Erythroblast (primary cell): Measurements from ENCODE around the gene KRTAP9-4.
"Not testable (repeated sequence)": the region's sequence is repeated elsewhere in the genome, so short reads cannot be mapped to it uniquely, and the experiment has no call there.

Experiments used
- DNase-seq, 2 experiments: peaks; one replicate each; lab custom pipeline; 2025; lab: John Stamatoyannopoulos, UW
- GATA1 ChIP-seq: IDR thresholded peaks from 2 replicates; pipeline ENCODE4 v1.6.1; 2011; ENCODE audit warnings: low read depth, mild to moderate bottlenecking, control low read depth, low read length, moderate library complexity
- POLR2A ChIP-seq: IDR thresholded peaks from 2 replicates; pipeline ENCODE4 v1.6.1; 2011; ENCODE audit warnings: mild to moderate bottlenecking, low read length

KRTAP9-4 gene, protein sequence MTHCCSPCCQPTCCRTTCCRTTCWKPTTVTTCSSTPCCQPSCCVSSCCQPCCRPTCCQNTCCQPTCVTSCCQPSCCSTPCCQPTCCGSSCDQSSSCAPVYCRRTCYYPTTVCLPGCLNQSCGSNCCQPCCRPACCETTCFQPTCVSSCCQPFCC

DNA sequence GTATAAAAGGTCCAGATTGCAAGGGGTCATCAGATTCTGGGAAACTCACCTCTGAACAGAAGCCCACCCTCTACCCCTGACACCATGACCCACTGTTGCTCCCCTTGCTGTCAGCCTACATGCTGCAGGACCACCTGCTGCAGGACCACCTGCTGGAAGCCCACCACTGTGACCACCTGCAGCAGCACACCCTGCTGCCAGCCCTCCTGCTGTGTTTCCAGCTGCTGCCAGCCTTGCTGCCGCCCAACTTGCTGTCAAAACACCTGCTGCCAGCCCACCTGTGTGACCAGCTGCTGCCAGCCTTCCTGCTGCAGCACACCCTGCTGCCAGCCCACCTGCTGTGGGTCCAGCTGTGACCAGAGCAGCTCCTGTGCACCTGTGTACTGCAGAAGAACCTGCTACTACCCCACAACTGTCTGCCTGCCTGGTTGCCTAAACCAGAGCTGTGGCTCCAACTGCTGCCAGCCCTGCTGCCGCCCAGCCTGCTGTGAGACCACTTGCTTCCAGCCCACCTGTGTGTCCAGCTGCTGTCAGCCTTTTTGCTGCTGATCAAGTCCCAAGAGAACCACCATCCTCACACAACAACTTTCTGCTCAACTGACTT lies at the start of gene KRTAP9-4:
KRTAP9-4 (plus strand) TSS at position 51 of the 604 bp plus-strand sequence; CDS start at position 85, 34 bp downstream.
- not testable (repeated sequence) for DNase-seq

DNA sequence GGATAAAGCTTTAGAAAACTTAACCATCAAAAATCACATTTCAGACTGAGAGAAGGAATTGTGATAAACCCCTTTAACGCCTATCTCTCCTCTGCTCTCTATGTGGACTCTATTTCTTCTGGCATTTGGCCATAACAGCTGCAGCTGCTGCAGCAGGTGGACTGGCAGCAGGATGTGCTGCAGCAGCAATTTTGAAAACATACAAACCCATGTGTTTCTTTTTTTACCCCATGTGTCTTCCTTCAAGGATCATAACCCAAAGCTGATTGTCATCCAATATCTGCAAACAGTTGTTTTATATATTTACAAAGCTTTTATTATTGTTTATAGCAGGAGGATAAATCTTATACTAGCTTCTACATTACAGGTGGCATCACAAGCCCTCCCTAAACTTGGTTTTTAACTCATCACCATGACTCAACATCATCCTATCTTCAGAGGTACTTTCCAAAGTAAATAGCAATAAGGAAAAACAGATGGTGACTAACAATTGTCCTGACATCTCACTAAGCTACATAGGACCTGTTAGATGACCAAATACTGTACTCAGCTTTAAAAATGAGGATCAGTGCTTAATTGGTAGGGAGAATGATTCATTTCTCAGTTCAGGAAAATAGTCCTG lies 37.5 kb upstream of the KRTAP9-4 start:
- DNase-seq: no peak
- TF ChIP-seq GATA1 (no peak), POLR2A (no peak)

DNA sequence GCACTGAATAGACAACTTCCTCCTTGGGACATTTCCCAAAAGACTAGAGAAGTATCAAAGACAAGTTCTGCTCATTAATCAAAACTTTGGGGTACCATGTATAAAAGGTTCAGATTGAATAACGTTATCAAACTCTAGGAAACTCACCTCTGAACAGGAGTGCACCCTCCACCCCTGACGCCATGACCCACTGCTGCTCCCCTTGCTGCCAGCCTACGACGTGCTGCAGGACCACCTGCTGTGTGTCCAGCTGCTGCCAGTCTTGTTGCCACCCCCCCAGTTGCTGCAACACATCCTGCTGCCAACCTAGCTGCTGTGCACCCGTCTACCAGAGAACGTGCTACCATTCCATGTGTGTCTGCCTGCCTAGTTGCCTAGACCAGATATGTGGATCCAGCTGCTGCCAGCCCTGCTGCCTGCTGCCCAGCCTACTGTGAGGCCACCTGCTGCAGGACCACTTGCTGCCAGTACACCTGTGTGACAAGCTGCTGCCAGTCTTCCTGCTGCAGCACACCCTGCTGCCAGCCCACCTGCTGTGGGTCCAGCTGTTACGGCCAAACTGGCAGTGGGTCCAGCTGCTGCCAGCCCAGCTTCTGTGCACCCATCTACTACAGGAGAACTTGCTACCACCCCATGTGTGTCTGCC lies 36.8 kb upstream of the KRTAP9-4 start:
- no peak for DNase-seq
- TF ChIP-seq GATA1: no peak
- TF ChIP-seq POLR2A: no peak

DNA sequence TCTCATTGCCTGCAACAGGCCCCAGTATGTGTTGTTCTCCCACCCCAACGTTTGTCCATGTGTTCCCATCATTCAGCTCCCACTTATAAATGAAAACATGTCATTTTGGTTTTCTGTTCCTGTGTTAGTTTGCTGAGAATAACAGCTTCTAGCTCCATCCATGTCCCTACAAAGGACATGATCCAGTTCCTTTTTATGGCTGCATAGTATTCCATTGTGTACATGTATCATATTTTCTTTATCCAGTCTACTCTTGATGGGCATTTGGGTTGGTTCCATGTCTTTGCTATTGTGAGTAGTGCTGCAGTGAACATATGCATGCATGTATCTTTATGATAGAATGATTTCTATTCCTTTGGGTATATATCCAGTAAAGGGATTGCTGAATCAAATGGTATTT lies 33.8 kb upstream of the KRTAP9-4 start:
- TF ChIP-seq POLR2A: no peak

DNA sequence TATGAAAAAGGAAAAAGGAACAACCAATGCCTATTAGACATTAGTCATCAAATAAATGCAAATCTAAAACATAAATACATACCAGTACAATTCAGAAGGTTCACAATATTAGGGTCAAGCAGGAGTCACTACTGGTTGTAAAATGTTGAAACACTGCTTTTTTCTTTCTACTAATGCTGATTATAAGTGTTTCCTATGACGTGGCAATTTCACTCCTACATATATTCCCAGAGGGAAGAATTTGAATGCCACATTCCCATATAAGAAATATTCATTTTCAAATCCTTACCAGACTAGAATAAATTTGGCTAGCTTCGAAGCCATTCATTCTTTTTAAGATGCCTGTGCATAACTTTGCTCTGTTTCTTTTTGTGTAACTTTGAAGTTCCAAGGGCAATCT lies 25.7 kb upstream of the KRTAP9-4 start:
- no peak for DNase-seq
- TF ChIP-seq GATA1 (no peak), POLR2A (no peak)

More for the DNA sequence above, 33.8 kb upstream of the KRTAP9-4 start:
- DNase-seq: no peak

DNA sequence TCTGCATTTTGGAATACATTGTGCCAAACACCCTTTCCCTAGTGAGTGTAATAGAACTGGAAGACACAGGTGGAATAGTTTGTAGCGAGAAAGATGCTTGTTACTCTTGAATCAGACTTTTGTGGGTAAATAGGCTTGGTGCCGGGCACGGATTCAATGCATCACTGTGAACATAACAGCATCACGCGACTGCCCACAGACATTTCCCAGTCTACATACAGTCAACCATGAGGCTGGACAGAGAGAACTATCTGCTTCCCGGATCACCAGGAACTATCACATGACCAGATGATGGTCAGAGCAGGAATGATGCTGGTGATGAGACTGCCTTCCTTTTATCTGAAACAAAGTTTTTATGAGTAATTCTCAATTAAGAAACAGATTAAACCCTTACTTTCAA lies 23.4 kb upstream of the KRTAP9-4 start:
- DNase-seq: no peak

DNA sequence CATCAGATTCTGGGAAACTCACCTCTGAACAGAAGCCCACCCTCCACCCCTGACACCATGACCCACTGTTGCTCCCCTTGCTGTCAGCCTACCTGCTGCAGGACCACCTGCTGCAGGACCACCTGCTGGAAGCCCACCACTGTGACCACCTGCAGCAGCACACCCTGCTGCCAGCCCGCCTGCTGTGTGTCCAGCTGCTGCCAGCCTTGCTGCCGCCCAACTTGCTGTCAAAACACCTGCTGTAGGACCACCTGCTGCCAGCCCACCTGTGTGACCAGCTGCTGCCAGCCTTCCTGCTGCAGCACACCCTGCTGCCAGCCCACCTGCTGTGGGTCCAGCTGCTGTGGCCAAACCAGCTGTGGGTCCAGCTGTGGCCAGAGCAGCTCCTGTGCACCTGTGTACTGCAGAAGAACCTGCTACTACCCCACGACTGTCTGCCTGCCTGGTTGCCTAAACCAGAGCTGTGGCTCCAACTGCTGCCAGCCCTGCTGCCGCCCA lies 22.8 kb upstream of the KRTAP9-4 start, which contains the start of gene KRTAP9-2:
KRTAP9-2 (plus strand) TSS at position 51 of the 498 bp plus-strand sequence; CDS start at position 58, 7 bp downstream.
- not testable (repeated sequence) for DNase-seq

More for the DNA sequence above, 23.4 kb upstream of the KRTAP9-4 start:
- no peak for TF ChIP-seq POLR2A
- TF ChIP-seq GATA1: no peak

DNA sequence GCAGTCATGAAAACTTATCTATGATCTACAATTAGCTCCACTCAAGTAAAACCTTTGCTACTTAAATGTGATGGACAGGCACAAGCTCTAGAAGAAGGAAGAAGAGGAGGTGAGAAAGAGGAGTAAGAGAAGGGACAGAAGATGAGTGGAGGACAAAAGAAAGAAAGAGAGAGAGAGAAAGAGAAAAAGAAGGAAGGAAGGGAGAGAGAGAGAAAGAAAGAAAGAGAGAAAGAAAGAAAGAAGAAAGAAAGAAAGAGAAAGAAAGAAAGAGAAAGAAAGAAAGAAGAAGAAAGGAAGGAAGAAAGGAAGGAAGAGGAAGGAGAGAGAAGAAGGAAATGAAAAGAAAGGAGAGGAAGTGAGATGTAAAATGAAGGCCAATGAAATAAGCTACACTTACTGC lies 19.4 kb upstream of the KRTAP9-4 start:
- no peak for DNase-seq
- TF ChIP-seq POLR2A (no peak), GATA1 (no peak)

DNA sequence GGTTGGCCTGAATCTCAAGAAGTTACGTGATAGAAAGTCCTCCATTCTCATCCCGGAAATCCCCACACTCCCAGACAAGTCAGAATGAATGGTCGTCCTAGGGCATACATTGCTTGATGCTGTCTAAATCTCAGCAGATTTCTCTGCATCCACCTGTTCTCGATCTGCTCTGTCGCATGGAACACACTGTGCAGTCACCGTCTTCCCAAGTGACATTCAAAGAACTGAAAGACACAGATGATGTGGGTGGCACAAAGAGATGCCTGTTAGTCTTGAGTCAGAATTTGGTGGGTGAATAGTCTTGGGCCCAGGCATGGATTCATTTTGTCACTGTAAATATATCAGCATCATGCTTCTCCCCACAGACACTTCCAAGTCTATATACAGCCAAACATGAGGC lies 17.8 kb upstream of the KRTAP9-4 start:
- no peak for TF ChIP-seq POLR2A
- TF ChIP-seq GATA1: no peak
- no peak for DNase-seq

DNA sequence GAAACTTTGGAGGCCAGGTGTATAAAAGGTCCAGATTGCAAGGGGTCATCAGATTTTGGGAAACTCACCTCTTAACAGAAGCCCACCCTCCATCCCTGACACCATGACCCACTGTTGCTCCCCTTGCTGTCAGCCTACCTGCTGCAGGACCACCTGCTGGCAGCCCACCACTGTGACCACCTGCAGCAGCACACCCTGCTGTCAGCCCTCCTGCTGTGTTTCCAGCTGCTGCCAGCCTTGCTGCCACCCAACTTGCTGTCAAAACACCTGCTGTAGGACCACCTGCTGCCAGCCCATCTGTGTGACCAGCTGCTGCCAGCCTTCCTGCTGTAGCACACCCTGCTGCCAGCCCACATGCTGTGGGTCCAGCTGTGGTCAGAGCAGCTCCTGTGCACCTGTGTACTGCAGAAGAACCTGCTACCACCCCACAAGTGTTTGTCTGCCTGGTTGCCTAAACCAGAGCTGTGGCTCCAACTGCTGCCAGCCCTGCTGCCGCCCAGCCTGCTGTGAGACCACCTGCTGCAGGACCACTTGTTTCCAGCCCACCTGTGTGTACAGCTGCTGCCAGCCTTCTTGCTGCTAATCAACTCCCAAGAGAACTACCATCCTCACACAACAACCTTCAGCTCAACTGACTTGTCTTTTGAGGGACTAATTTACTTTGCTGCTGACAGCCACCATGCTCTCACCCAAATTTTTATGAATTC lies 16.9 kb upstream of the KRTAP9-4 start, which contains the start of gene KRTAP9-3:
KRTAP9-3 (plus strand) TSS at position 51 of the 707 bp plus-strand sequence; CDS start at position 104, 53 bp downstream.
- DNase-seq: not testable (repeated sequence)

DNA sequence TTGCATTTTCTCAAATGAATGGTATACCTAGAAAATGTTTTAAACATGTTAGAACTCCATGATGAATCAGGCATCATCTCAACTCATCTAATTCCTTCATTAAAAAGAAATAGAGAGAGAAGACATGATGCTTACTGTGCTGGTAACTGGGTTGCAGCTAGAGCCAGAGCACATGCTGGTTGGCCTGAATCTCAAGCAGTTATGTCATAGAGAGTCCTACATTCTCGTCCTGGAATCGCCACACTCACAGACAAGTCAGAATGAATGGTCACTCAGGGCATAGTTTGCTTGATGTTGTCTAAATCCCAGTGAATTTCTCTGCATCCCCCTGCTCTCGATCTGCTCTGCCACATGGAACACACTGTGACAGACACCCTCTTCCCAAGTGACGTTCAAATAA lies 12.4 kb upstream of the KRTAP9-4 start:
- DNase-seq: not testable (repeated sequence)

DNA sequence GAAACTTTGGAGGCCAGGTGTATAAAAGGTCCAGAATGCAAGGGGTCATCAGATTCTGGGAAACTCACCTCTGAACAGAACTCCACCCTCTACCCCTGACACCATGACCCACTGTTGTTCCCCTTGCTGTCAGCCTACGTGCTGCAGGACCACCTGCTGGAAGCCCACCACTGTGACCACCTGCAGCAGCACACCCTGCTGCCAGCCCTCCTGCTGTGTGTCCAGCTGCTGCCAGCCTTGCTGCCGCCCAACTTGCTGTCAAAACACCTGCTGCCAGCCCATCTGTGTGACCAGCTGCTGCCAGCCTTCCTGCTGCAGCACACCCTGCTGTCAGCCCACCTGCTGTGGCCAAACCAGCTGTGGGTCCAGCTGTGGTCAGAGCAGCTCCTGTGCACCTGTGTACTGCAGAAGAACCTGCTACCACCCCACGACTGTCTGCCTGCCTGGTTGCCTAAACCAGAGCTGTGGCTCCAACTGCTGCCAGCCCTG lies 11.5 kb upstream of the KRTAP9-4 start, which contains the start of gene KRTAP9-8:
KRTAP9-8 (plus strand) TSS at position 51 of the 489 bp plus-strand sequence; CDS start at position 104, 53 bp downstream.
- not testable (repeated sequence) for DNase-seq

DNA sequence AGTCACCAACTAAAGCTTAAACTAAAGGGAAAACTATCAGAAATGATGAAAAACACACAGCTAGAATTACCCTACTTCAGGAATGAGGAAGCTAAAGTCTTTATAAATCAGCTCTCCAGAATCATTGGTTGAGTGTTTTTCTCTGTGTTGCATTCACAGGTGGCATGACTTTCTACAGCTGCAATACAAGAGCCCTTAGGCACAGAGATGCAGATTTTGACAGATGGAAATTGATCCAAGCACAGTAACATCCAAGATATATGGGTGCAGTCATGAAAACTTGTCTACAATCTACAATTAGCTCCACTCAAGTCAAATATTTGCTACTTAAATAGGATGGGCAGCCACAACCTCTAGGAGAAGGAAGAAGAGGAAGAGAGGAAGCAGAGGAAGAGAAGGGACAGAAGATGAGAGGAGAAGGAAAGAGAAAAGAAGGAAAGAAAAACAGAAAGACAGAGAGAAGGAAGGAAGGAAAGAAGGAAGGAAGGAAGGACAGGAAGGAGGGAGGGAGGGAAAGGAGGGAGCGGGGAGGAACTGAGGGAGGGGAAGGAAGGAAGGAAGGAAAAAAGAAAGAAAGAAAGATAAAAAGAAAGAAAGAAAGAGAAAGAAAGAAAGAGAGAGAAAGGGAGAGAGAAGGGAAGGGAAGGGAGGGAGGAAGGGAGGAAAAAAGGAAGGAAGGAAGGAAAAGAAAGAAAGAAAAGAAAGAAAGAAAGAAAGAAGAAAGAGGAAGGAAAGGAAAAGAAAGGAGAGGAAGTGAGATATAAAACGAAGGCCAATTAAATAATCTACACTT lies 2.3 kb upstream of the KRTAP9-4 start:
- not testable (repeated sequence) for DNase-seq
